NCI-H1930 (cell line): ENCODE results near the gene FBXO24.
"Not testable (repeated sequence)": the region's sequence is repeated elsewhere in the genome, so short reads cannot be mapped to it uniquely, and the experiment has no call there.

Source experiments
- DNase-seq, 2 experiments: peaks; one replicate each; lab custom pipeline; 2025; lab: John Stamatoyannopoulos, UW

FBXO24 gene

GRCh38 chr7:100559127-100559526, 27.0 kb upstream of the FBXO24 start:
- no peak for DNase-seq

- no peak for DNase-seq
These were observed 24.5 kb upstream of the FBXO24 start for GRCh38 chr7:100561491-100562194.

- DNase-seq = no peak
These were observed 23.7 kb upstream of the FBXO24 start for GRCh38 chr7:100562195-100563099.

DNA sequence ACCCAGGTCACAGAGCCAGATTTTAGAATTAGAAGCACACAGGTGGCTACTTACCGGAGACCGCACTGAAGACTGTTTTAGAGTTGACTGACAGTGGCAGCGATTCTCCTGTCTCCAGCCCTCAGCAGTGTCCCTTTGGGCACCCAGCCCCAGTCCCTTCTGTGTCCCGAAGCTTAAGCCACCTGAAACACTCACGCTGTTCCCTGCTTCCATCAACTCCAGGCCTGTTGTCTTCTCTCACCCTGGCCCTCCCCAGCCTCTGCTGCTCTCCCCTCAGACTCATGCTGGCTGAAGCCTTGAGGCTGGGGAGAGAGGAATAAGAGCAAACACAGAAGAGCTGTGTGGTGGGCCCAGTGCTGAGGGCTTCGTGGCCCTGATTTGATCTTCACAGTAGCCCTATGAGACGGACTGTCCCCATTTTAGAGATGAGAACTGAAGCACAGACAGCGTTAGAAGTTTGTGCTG, 23.0 kb upstream of the FBXO24 start:
- DNase-seq = no peak

GRCh38 chr7:100563809-100564400, 22.2 kb upstream of the FBXO24 start:
- peak in 1 of 2 experiments; percentile 51 for DNase-seq

DNA sequence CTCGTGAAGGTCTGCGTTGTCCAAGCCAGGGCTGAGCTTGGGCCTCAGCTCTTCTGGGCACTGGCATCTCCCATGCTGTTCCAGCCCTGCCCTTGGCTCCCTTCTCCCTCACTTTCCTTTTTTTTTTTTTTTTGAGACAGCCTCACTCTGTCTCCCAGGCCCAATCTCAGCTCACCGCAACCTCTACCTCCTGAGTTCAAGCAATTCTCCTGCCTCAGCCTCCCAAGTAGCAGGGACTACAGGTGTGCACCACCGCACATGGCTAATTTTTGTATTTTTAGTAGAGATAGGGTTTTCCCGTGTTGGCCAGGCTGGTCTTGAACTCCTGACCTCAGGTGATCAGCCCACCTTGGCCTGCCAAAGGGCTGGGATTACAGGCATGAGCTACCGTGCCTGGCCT, 21.7 kb upstream of the FBXO24 start:
- DNase-seq = not testable (repeated sequence)

DNA sequence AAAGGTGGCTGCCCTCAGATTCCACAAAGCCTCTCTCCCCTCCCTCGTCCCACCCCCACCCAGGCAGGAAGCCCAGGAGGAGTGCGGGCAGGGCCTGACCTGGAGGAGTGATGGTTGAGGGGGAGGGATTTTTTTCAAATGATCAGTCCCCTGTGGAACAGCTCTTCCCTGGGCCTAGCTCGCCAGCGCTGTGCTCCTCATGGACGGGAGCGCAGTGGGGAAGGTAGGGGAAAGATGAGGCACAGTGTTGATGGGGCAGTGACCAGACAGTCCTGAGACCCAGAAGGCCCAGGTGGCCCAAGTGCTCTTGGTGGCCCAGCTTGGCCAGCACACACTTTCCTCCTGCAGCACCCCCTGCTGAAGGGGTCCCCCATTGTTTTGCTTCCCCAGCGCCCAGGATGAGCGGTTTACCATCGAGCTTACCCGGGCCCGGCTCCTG, 21.0 kb upstream of the FBXO24 start:
- no peak for DNase-seq

DNA sequence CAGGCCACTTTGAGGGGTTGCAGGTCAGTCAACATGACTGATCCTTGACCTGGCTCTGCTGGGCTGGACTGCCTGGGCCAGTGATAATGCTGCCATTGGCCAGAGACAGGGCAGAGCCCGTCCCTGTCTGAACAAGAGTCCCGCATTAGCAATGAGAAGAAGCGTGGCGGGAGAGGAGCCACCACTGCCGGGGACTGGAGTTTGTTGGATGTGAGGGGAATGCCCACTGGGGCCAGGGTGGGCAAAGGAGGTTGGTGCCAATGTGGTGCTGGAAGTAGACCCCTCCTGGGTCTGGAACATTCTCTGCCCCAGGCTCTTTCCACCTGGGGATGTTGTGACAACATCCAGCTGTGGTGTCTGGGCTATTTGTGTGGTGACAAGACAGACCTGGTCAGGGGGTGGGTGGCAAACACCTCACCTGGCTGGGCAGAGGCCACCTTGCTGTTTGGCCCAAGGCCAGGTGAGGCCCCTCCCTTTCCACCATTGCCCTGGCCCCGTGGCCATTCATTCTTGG, 20.1 kb upstream of the FBXO24 start:
- DNase-seq = no peak

DNA sequence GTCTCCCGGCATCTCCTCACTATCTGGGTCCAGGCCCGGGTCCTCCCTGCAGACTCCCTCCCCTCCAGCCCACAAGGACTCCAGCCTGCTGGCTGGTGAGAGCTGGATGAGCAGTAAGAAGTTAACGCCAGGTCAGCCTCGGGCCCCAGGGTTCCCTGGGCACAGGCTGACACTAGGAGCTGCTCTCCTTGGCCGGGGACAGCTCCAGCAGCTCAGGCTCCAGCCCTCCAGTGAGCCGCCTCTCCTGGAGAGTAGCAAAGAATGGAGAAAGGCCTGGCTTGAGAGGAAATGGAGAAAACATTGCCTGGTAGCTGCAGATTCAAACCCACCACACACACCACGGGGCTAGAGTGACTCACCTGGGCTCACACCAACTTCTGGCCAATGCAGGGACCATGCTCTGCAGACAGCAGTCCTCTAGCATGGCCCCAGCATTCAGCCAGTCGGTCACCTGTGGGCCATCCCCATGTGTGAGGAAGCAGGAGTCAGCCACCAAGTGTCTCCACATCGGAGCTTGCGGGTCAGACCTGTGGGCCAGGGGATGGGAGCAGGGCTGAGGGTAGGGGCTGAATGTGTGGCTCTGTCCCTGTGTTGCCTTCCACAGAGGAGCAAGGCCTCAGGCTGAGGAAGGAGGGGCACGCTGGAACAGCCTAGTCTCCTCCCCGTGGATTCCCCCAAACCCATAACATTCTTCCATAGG, 18.9 kb upstream of the FBXO24 start:
- no peak for DNase-seq

DNA sequence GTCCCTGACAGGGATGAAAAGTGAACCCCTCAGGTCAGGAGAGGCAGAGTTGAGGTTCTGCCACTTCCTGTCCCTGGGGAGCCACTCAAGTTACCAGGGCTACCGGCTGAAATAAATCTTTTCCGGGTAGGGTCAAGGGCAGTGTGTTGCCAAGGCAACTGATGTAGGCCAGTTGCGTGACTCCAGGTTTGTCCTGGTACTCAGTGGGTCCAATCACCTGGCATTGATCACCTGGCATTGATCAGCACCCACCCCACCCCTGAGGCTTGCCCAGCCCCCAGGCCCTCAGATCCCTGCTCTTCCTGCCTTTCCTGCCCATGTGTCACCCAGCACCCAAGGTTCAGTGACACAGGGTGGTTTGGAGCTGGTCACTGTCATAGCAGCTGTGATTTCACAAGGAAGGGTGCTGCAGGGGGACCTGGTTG, 18.4 kb upstream of the FBXO24 start:
- no peak for DNase-seq

- no peak for DNase-seq
These were observed 17.8 kb upstream of the FBXO24 start for GRCh38 chr7:100568176-100568895.

- peak; percentile 53 to 63 for DNase-seq
These were observed 17.0 kb upstream of the FBXO24 start for GRCh38 chr7:100568896-100569844.

DNA sequence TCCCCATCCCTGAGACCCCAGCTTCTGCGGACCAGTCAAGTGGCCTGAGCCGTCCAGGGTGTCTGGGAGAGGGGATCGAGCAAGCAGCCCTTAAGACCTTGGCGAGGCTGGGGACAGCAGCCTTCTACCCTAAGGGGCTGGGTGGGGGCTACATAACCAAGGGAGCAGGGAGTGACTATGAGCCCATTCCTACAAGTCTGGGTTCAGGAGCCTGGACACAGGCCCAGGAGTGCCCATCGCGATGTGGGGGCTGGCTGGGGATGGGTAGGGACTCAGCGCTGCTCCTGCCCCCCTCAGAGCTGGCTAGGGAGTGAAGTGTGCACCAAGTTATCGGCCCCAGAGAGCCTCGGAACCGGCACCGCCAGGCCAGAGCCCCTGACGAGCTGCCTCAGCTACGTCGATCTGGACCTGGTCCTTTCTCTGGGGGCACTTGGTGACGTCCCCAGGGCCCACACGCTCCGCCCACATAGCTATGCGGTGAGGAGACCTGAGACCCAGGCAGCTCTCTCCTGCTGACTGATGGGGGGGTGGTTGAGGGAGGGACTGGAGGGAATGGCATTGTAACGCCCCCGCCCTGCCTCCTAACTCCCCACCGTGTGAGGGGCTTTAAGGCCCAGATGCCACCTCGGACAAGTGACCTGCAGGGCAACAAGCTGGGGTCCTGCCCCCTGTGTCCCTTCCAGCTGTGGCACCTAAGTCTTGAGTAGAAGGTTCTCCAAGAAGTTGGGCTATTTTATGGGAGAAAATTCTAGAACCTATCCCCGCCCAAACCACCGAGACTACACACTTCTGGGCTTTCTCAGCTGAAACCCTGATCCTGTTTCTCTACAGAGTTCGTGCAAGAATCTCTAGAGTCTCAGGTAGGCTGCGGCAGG, 14.9 kb upstream of the FBXO24 start:
- DNase-seq = no peak

DNA sequence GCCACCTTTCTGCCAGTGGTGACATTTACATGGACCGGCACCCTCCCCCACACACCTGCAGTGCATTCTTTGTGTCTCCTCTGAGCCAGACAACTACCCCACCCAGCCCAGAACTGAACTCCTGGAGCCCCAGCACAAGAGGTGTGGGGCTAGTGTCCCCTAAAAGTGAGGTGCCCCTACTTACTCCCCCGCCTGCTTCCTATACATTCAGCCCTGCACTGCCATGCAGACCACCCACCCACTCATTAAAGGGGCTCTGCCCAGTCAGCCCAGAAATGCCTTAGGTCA, 14.4 kb upstream of the FBXO24 start:
- DNase-seq = no peak

GRCh38 chr7:100572281-100572948, 13.7 kb upstream of the FBXO24 start:
- DNase-seq = no peak

- no peak for DNase-seq
These were observed 13.0 kb upstream of the FBXO24 start for GRCh38 chr7:100572949-100573675.

DNA sequence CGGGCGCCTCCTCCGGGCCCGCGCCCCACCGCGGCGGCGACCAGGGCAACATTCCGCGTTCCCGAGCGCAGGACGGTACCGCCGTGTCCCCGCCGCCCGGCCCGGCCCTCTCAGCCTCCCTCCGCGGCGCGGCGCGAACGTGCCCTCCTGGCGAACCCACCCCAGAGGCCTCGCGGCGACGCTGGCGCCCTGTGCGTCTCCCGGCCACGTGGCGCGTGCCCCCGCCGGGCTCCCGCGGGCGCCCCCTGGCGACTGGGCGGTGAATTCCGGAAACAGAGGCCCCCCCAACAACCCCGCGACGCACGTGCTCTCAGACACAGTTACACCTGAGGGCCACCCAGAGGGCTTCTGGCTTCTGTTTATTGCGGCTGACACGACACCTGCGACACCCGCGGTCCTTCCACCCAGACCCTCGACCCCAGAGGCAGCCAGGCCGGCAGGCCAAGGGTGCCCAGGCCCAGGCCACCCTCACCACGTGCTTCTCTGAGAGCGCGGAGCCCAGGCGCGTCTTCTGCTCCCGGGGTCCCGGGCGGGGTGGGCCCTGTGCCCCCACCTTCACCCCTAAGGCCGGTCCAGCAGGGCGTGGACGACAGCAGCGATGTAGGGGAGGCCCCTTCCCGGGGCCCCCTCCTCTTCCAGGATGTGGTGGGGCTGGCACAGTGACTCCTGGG, 12.3 kb upstream of the FBXO24 start, which contains the start of gene SAP25:
TSS of gene SAP25 (minus strand) at position 210 of the 671 bp plus-strand sequence. CDS start at position 52, 158 bp downstream.
- DNase-seq = peak in 1 of 2 experiments; percentile 51
